Retinal pigment epithelial cell (primary cell): ENCODE results near the gene MRPL22.
"Not testable (repeated sequence)": the region's sequence is repeated elsewhere in the genome, so short reads cannot be mapped to it uniquely, and the experiment has no call there.

ENCODE experiments used
- DNase-seq: peaks from one replicate; pipeline ENCODE4 v3.0.0-alpha.2; 2010; ENCODE audit warnings: low read depth
- H3K4me3 ChIP-seq: 2 replicates; pipeline ENCODE4 v1.5.1; 2011; ENCODE audit warnings: mild to moderate bottlenecking, low read length, control low read depth, moderate library complexity
- TF ChIP-seq, protein P1 (sequence below): conservative IDR thresholded peaks from 2 replicates; pipeline ENCODE4 v1.5.1; 2011; ENCODE audit warnings: low read depth, low read length, control low read depth, inconsistent platforms

The MRPL22 gene

DNA sequence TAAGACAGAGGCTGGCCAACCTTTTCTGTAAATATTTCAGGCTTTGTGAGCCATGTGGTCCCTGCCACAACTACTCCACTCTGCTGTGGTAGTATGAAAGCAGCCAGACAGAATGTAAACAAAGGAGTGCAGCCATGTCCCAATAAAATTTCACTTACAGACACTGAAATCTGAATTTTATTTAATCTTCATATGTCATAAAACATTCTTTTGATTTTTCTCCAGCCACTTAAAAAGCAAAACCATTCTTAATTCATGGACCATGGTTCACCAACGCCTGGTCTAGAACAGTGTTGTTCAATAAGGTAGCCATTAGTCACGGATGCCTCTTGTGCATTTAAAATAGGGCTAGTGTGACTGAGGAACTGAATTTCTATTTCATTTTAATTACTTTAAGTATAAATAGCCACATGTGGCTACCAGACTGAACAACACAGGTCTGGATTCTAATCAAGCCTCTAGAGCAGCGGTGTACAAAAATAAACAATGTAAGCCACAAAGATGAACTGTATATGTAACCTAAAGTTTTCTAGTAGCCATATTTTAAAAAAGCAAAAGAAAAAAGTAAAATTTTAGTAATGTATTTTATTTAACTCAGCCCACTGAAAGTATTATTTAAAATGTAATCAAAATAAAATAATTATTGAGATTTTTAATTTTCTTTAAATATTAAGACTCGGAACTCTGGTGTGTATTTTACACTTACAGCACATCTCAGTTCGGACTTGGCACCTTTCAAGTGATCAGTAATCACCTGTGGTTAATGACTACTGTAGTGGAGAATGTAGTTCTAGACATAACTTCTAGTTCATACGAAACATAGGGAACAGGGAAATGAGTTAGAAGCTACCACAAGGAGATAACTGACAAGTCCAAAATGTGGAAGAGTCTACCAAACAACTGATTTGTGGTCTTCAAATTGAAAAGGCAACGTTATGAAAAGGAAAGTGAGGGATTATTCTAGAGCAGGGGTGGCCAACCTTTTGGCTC is 17.1 kb upstream of the MRPL22 start:
- TF ChIP-seq, protein P1, sequence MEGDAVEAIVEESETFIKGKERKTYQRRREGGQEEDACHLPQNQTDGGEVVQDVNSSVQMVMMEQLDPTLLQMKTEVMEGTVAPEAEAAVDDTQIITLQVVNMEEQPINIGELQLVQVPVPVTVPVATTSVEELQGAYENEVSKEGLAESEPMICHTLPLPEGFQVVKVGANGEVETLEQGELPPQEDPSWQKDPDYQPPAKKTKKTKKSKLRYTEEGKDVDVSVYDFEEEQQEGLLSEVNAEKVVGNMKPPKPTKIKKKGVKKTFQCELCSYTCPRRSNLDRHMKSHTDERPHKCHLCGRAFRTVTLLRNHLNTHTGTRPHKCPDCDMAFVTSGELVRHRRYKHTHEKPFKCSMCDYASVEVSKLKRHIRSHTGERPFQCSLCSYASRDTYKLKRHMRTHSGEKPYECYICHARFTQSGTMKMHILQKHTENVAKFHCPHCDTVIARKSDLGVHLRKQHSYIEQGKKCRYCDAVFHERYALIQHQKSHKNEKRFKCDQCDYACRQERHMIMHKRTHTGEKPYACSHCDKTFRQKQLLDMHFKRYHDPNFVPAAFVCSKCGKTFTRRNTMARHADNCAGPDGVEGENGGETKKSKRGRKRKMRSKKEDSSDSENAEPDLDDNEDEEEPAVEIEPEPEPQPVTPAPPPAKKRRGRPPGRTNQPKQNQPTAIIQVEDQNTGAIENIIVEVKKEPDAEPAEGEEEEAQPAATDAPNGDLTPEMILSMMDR: no peak
- no peak overlapping the region for H3K4me3 ChIP-seq
- DNase-seq: no peak

DNA sequence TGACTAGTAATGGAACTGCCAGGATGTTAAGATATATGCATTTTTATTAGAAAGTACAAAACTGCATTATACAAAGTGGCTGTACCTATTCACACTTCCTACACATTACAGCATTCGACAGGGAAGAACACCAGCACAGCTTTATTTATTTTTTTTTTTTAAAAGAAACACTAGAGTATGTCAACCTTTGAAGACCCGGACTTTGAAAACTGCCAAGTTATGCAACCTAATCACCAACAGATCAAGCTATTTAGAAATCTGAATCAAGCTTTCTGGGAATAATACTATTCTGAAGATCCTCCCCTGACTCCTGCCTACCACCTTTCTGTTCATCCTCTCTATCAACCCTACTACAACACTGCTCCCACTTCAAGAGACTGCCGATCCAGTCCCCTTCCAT is 7.3 kb upstream of the MRPL22 start:
- no peak overlapping the region for H3K4me3 ChIP-seq
- TF ChIP-seq, protein P1: no peak
- no peak for DNase-seq

DNA sequence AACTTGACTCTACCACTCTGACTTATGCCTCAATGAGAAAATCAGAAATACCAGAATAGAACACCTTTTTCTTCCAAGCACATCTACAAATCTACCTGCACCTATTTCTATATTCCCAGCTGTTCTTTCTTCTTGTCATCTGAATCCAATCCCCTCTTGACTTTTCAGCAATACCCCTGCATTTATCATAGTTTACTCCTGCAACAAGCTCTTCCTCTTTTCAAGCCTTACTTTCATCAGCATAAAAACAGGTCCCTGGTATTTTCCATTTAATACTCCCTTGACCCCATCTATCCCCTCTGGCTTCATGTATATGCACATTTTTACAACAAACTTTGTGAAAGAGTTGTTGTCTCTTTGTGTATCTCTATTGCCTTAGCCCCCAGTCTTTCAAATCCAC is 6.0 kb upstream of the MRPL22 start:
- TF ChIP-seq, protein P1: no peak
- no peak overlapping the region for H3K4me3 ChIP-seq
- no peak for DNase-seq

DNA sequence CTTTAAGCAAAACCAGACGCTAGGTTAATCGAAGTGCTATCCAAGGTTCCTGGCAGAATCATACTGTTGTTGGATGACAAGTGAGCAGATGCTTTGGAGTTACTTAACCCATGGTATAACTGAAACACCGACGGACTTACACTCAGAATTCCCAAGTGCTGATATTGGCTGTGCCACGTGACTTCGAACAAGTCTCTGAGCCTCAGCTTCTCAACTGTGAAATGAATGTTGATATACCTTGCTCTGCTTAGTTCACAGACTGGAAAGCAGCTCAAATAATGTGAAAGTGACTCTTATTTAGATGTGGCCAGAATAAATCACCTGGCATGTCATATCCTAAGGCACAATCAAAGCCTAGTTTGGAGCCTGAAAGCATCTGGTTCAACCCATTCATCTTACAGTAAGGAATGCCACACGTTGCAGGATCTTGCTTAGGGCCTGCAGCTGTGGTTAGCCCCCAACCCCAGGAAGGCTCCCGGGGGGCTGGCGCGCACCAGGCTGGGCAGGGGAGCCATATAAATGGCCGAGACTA is 3.6 kb upstream of the MRPL22 start:
- no peak for DNase-seq
- peak overlapping the region; percentile 94 for H3K4me3 ChIP-seq
- TF ChIP-seq, protein P1: no peak

DNA sequence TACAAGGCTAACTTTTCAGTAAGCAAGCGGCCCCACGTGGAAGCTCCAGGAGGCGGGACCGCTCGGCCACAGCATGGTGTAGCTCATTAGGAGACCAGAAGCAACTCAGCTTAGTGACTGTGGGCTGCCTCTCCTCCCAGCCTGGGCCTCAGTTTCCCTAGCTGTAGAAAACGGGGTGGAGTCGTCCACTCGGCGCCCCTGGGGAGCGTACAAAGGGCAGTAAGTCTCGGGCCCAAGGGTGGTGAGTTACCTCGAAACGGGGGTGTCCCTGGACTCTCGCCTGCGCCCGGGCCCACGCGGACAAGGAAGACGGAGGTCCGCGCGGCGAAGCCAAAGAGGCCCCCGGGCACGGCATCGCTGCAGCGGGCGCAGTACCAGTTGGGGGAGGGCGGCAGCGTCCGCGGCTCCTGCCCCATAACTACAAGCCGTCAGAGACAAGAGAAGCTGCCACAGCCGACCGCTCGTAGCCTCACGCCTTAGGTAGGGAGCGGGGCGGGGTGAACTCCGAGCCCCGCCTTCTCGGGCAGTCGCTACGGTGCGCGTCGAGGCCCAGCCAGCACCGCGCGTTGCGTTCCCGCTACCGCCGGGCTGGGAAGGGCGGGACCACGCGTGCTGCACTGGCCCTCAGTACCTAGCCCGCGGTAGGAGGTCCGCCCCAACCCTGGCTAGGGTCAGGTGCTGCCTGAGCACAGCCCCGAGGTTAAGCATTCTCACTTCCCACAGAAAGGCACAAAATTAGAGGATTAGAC is 3.0 kb upstream of the MRPL22 start, which contains the start of gene GEMIN5:
TSS of gene GEMIN5 (minus strand) at position 494 of the 749 bp plus-strand sequence. CDS start at position 416, 78 bp downstream.
- peak within 1 kb of the TSS; percentile 94 for H3K4me3 ChIP-seq
- peak; percentile 39 for DNase-seq
- TF ChIP-seq, protein P1: no peak

DNA sequence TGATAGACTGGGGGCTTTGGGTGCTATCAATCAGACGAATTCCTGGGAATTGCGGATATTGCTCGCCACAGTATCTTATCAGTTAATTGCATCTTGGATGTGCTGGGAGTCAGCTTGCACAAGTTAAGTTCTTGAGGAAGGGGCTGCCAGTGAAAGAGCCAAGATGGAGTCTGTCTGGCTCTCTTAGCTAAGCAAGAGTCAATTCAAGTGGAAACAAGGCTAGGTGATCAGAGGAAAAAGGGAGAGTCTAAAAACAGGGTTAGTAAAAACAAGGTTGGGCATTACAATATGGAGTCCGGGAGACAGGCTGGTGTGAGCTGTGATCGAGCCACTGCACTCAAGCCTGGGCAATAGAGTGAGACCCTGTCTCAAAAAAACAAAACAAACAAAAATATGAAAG is 1.5 kb upstream of the MRPL22 start:
- not testable (repeated sequence) for DNase-seq, H3K4me3 ChIP-seq

DNA sequence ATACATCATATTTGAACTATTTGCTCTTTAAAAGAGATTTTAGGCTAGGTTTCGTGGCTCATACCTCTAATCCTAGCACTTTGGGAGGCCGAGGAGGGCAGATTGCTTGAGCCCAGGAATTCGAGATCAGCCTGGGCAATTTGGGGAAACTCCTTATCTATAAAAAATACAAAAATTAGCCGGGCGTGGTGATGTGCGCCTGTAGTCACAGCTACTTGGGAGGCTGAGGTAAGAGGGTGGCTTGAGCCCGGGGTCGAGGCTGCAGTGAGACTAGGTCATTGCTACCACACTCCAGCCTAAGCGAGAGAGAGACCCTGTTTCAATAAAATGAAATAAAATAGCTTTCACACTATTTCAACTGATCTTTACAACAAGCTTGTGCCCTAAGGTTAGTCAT is 500 bp upstream of the MRPL22 start:
- TF ChIP-seq, protein P1: no peak
- H3K4me3 ChIP-seq: peak overlapping the region; percentile 99
- no peak for DNase-seq
